ENCODE data around the gene PFAS.
A peak's percentile ranks its signal among the peaks of the same experiment; 100 is the strongest.

DNA sequence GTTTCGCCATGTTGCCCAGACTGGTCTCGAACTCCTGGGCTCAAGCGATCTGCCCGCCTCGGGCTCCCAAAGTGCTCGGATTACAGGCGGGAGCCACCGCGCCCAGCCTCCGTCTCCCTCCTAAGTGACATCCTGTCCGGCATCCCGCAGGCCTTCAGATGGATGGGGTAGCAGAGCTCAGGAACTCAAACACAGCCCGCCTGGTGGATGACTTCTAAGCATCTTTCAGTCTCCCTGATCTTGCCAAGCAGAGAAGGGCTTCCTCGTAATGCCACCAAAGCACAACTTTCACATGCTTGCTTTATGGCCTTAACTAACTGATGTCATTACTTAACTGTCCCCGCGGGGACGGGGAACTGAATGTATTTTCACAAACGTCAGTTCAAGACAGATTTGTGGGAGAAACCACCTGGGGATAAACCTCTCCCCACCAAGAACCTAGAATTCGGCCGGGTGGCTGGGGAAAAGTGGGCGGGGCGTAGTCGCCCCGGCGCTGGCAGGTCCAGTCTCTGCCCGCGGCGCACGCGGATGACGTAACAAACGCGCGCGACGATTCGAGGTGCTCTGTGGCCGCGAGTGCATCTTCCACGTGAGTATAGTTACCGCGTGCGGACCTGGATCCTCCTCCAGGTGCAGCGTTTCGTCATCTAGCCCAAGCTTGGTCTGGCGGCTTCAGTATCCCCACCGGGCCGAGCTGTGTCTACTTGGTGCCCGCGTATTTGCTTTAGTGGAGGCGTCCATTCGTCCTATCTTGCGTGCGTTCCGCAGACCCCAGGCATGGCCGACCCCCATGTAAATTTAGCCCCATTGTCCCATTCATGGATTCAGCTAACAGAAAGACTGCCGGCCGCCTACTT is at the start of gene PFAS:
- TF ChIP-seq, protein P1, sequence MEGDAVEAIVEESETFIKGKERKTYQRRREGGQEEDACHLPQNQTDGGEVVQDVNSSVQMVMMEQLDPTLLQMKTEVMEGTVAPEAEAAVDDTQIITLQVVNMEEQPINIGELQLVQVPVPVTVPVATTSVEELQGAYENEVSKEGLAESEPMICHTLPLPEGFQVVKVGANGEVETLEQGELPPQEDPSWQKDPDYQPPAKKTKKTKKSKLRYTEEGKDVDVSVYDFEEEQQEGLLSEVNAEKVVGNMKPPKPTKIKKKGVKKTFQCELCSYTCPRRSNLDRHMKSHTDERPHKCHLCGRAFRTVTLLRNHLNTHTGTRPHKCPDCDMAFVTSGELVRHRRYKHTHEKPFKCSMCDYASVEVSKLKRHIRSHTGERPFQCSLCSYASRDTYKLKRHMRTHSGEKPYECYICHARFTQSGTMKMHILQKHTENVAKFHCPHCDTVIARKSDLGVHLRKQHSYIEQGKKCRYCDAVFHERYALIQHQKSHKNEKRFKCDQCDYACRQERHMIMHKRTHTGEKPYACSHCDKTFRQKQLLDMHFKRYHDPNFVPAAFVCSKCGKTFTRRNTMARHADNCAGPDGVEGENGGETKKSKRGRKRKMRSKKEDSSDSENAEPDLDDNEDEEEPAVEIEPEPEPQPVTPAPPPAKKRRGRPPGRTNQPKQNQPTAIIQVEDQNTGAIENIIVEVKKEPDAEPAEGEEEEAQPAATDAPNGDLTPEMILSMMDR (conservative IDR thresholded peaks at IDR 0.05; ENCODE audit: low read depth in 2 of 2): no peak
- no peak for TF ChIP-seq EZH2 (IDR thresholded peaks at IDR 0.05; ENCODE audit: low read depth, unreplicated experiment)
- TF ChIP-seq POLR2AphosphoS5 (IDR thresholded peaks at IDR 0.05; ENCODE audit: low read depth): peak; percentile 84
- no peak for TF ChIP-seq ZNF114 (CRISPR knock-in tag; IDR thresholded peaks at IDR 0.05)
- TF ChIP-seq, protein P2, sequence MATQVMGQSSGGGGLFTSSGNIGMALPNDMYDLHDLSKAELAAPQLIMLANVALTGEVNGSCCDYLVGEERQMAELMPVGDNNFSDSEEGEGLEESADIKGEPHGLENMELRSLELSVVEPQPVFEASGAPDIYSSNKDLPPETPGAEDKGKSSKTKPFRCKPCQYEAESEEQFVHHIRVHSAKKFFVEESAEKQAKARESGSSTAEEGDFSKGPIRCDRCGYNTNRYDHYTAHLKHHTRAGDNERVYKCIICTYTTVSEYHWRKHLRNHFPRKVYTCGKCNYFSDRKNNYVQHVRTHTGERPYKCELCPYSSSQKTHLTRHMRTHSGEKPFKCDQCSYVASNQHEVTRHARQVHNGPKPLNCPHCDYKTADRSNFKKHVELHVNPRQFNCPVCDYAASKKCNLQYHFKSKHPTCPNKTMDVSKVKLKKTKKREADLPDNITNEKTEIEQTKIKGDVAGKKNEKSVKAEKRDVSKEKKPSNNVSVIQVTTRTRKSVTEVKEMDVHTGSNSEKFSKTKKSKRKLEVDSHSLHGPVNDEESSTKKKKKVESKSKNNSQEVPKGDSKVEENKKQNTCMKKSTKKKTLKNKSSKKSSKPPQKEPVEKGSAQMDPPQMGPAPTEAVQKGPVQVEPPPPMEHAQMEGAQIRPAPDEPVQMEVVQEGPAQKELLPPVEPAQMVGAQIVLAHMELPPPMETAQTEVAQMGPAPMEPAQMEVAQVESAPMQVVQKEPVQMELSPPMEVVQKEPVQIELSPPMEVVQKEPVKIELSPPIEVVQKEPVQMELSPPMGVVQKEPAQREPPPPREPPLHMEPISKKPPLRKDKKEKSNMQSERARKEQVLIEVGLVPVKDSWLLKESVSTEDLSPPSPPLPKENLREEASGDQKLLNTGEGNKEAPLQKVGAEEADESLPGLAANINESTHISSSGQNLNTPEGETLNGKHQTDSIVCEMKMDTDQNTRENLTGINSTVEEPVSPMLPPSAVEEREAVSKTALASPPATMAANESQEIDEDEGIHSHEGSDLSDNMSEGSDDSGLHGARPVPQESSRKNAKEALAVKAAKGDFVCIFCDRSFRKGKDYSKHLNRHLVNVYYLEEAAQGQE (IDR thresholded peaks at IDR 0.05; ENCODE audit: unreplicated experiment): no peak
- no peak for TF ChIP-seq EZH2phosphoT487 (IDR thresholded peaks at IDR 0.05; ENCODE audit: unreplicated experiment)
- peak; percentile 98 for TF ChIP-seq CREB1 (CRISPR knock-in tag; IDR thresholded peaks at IDR 0.05; ENCODE audit: low read depth)
- TF ChIP-seq, protein P3, sequence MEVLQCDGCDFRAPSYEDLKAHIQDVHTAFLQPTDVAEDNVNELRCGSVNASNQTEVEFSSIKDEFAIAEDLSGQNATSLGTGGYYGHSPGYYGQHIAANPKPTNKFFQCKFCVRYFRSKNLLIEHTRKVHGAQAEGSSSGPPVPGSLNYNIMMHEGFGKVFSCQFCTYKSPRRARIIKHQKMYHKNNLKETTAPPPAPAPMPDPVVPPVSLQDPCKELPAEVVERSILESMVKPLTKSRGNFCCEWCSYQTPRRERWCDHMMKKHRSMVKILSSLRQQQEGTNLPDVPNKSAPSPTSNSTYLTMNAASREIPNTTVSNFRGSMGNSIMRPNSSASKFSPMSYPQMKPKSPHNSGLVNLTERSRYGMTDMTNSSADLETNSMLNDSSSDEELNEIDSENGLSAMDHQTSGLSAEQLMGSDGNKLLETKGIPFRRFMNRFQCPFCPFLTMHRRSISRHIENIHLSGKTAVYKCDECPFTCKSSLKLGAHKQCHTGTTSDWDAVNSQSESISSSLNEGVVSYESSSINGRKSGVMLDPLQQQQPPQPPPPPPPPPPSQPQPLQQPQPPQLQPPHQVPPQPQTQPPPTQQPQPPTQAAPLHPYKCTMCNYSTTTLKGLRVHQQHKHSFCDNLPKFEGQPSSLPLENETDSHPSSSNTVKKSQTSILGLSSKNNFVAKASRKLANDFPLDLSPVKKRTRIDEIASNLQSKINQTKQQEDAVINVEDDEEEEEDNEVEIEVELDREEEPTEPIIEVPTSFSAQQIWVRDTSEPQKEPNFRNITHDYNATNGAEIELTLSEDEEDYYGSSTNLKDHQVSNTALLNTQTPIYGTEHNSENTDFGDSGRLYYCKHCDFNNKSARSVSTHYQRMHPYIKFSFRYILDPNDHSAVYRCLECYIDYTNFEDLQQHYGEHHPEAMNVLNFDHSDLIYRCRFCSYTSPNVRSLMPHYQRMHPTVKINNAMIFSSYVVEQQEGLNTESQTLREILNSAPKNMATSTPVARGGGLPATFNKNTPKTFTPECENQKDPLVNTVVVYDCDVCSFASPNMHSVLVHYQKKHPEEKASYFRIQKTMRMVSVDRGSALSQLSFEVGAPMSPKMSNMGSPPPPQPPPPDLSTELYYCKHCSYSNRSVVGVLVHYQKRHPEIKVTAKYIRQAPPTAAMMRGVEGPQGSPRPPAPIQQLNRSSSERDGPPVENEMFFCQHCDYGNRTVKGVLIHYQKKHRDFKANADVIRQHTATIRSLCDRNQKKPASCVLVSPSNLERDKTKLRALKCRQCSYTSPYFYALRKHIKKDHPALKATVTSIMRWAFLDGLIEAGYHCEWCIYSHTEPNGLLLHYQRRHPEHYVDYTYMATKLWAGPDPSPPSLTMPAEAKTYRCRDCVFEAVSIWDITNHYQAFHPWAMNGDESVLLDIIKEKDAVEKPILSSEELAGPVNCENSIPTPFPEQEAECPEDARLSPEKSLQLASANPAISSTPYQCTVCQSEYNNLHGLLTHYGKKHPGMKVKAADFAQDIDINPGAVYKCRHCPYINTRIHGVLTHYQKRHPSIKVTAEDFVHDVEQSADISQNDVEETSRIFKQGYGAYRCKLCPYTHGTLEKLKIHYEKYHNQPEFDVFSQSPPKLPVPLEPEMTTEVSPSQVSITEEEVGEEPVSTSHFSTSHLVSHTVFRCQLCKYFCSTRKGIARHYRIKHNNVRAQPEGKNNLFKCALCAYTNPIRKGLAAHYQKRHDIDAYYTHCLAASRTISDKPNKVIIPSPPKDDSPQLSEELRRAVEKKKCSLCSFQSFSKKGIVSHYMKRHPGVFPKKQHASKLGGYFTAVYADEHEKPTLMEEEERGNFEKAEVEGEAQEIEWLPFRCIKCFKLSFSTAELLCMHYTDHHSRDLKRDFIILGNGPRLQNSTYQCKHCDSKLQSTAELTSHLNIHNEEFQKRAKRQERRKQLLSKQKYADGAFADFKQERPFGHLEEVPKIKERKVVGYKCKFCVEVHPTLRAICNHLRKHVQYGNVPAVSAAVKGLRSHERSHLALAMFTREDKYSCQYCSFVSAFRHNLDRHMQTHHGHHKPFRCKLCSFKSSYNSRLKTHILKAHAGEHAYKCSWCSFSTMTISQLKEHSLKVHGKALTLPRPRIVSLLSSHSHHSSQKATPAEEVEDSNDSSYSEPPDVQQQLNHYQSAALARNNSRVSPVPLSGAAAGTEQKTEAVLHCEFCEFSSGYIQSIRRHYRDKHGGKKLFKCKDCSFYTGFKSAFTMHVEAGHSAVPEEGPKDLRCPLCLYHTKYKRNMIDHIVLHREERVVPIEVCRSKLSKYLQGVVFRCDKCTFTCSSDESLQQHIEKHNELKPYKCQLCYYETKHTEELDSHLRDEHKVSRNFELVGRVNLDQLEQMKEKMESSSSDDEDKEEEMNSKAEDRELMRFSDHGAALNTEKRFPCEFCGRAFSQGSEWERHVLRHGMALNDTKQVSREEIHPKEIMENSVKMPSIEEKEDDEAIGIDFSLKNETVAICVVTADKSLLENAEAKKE (CRISPR knock-in tag; IDR thresholded peaks at IDR 0.05): no peak
- no peak for TF ChIP-seq ZNF331 (CRISPR knock-in tag; IDR thresholded peaks at IDR 0.05; ENCODE audit: low read depth)
- TF ChIP-seq NANOG (IDR thresholded peaks at IDR 0.05; ENCODE audit: borderline replicate concordance): no peak
- TF ChIP-seq, protein P4, sequence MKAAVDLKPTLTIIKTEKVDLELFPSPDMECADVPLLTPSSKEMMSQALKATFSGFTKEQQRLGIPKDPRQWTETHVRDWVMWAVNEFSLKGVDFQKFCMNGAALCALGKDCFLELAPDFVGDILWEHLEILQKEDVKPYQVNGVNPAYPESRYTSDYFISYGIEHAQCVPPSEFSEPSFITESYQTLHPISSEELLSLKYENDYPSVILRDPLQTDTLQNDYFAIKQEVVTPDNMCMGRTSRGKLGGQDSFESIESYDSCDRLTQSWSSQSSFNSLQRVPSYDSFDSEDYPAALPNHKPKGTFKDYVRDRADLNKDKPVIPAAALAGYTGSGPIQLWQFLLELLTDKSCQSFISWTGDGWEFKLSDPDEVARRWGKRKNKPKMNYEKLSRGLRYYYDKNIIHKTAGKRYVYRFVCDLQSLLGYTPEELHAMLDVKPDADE (IDR thresholded peaks at IDR 0.05): 0 out of 2 replicates have a peak, but pooled peaks have one; percentile 47
- TF ChIP-seq JUNB (IDR thresholded peaks at IDR 0.05; ENCODE audit: unreplicated experiment): no peak

Data from GM23338 (cell line).